Neural cell (in vitro differentiated cells): ENCODE measurements around the gene AFTPH. TPM values are rescaled to one million over a fixed set of nuclear protein-coding genes. Genes with fewer than 3 reads are reported as not detected.

Source experiments
- H2AFZ ChIP-seq: fragments of 200-600, 300-800 bp; sonication (generic), shearing (Covaris generic); 2 replicates; pipeline ENCODE4 v1.6.0; 2014; ENCODE audit warnings: low read depth, mild to moderate bottlenecking, antibody characterized with exemption, low read length, moderate library complexity
- H3F3A ChIP-seq: fragments of 200-600 bp; shearing (Covaris generic); 2 replicates; pipeline ENCODE4 v1.6.1; 2016; ENCODE audit warnings: mild to moderate bottlenecking, moderate library complexity, mixed read lengths, antibody characterized with exemption, low read length; ENCODE audit not compliant: insufficient read depth, poor library complexity, severe bottlenecking
- H3K27ac ChIP-seq: fragments of 200-600, 300-800 bp; sonication (generic), shearing (Covaris generic); 2 replicates; pipeline ENCODE4 v1.5.1; 2014; ENCODE audit warnings: mild to moderate bottlenecking, low read length, moderate library complexity
- H3K27me3 ChIP-seq: fragments of 300-800, 200-600 bp; sonication (generic), shearing (Covaris generic); 2 replicates; pipeline ENCODE4 v1.6.0; 2014; ENCODE audit warnings: mild to moderate bottlenecking, low read depth, low read length, moderate library complexity; ENCODE audit not compliant: insufficient read depth
- H3K36me3 ChIP-seq: fragments of 300-800, 200-600 bp; sonication (generic), shearing (Covaris generic); 2 replicates; pipeline ENCODE4 v1.5.1; 2014; ENCODE audit warnings: mild to moderate bottlenecking, antibody characterized with exemption, low read length, moderate library complexity; ENCODE audit not compliant: insufficient read depth
- H3K4me2 ChIP-seq: fragments of 300-800, 200-600 bp; sonication (generic), shearing (Covaris generic); 2 replicates; pipeline ENCODE4 v1.6.0; 2014; ENCODE audit warnings: mild to moderate bottlenecking, low read length
- H3K4me3 ChIP-seq: fragments of 300-800, 200-600 bp; sonication (generic), shearing (Covaris generic); 2 replicates; pipeline ENCODE4 v1.5.1; 2014; ENCODE audit warnings: mild to moderate bottlenecking, low read length, moderate library complexity
- H3K79me2 ChIP-seq: fragments of 200-600 bp; shearing (Covaris generic); replicated peaks from 2 replicates; pipeline ENCODE4 v1.6.0; 2014; ENCODE audit warnings: mild to moderate bottlenecking, low read length, moderate library complexity; ENCODE audit not compliant: insufficient read depth
- H3K9ac ChIP-seq: fragments of 300-800, 200-600 bp; sonication (generic), shearing (Covaris generic); 2 replicates; pipeline ENCODE4 v1.6.1; 2016; ENCODE audit warnings: mild to moderate bottlenecking, low read length, mixed read lengths
- H3K9me2 ChIP-seq: fragments of 200-600 bp; shearing (Covaris generic); 2 replicates; pipeline ENCODE4 v1.6.1; 2016; ENCODE audit warnings: mild to moderate bottlenecking, low read length, mixed read lengths; ENCODE audit not compliant: insufficient read depth
- H3K9me3 ChIP-seq: fragments of 200-600, 300-800 bp; sonication (generic), shearing (Covaris generic); 2 replicates; pipeline ENCODE4 v1.6.1; 2016; ENCODE audit warnings: mild to moderate bottlenecking, mixed run types, low read length, moderate library complexity, mixed read lengths
- H4K20me1 ChIP-seq: fragments of 200-600 bp; shearing (Covaris generic); 2 replicates; pipeline ENCODE4 v1.6.1; 2016; ENCODE audit warnings: mild to moderate bottlenecking, mixed run types; ENCODE audit not compliant: insufficient read depth
- CTCF ChIP-seq: fragments of 450-650 bp; IDR thresholded peaks from 2 replicates; pipeline ENCODE4 v1.5.1; 2014; ENCODE audit warnings: antibody characterized with exemption, mild to moderate bottlenecking, moderate library complexity; ENCODE audit not compliant: poor library complexity, severe bottlenecking
- EP300 ChIP-seq: fragments of 450-650 bp; conservative IDR thresholded peaks from 2 replicates; pipeline ENCODE4 v1.6.1; 2014; ENCODE audit warnings: antibody characterized with exemption, mild to moderate bottlenecking, moderate library complexity; ENCODE audit not compliant: poor library complexity, severe bottlenecking
- EZH2 ChIP-seq: fragments of 200-600, 300-800 bp; shearing (Covaris generic), sonication (generic); IDR thresholded peaks from 2 replicates; pipeline ENCODE4 v1.6.1; 2014; ENCODE audit warnings: antibody characterized with exemption, low read length, borderline replicate concordance, mild to moderate bottlenecking; ENCODE audit not compliant: insufficient read depth, poor library complexity, severe bottlenecking
- MXI1 ChIP-seq: fragments of 450-650 bp; conservative IDR thresholded peaks from 2 replicates; pipeline ENCODE4 v1.6.1; 2014; ENCODE audit warnings: antibody characterized with exemption, mild to moderate bottlenecking; ENCODE audit not compliant: poor library complexity, severe bottlenecking
- POLR2AphosphoS5 ChIP-seq: IDR thresholded peaks from 2 replicates; pipeline ENCODE4 v1.6.1; 2012
- RAD21 ChIP-seq: fragments of 450-650 bp; conservative IDR thresholded peaks from 2 replicates; pipeline ENCODE4 v1.6.1; 2014; ENCODE audit warnings: antibody characterized with exemption, mild to moderate bottlenecking, moderate library complexity
- REST ChIP-seq: IDR thresholded peaks from 2 replicates; pipeline ENCODE4 v1.6.1; 2012; ENCODE audit warnings: borderline replicate concordance
- SMC3 ChIP-seq: fragments of 450-650 bp; conservative IDR thresholded peaks from 2 replicates; pipeline ENCODE4 v1.6.1; 2014; ENCODE audit warnings: antibody characterized with exemption, mild to moderate bottlenecking, moderate library complexity; ENCODE audit not compliant: poor library complexity
- TAF1 ChIP-seq: IDR thresholded peaks from 2 replicates; pipeline ENCODE4 v1.6.1; 2012; ENCODE audit warnings: low read depth
- polyA plus RNA-seq: library from polyadenylated mRNA; depleted of rRNA; stranded (reverse); fragments of >200 nt; gene quantifications from 2 replicates; pipeline ENCODE4 v1.2.3, GENCODE V29; 2014

Gene AFTPH
- polyA plus RNA-seq, 1 donor from 2014 or later = 63.0 TPM

- Histone ChIP-seq H3K4me3 (no peak overlapping the region), H3K27me3 (no peaks in the 10 kb centered on the region), H3K9ac (no peak overlapping the region), H3K9me2 (no peaks in the 10 kb centered on the region), H3K4me2 (no peak overlapping the region), H4K20me1 (no peaks in the 10 kb centered on the region), H3K27ac (no peak overlapping the region), H3K9me3 (no peaks in the 10 kb centered on the region), H3K36me3 (no peaks in the 10 kb centered on the region), H3K79me2 (no peaks in the 10 kb centered on the region), H3F3A (no peaks in the 10 kb centered on the region), H2AFZ (no peak overlapping the region)
- no peak for TF ChIP-seq RAD21
- no peak for TF ChIP-seq CTCF
- TF ChIP-seq EP300 = no peak
- TF ChIP-seq REST = no peak
- no peak for TF ChIP-seq TAF1
- no peak for TF ChIP-seq EZH2
- no peak for TF ChIP-seq POLR2AphosphoS5
- TF ChIP-seq SMC3 = no peak
- TF ChIP-seq MXI1 = no peak
These were observed 45.5 kb upstream of the AFTPH start for GRCh38 chr2:64478502-64479230.

- no peak overlapping the region for H3K4me2 ChIP-seq
- H3K4me3 ChIP-seq = no peak overlapping the region
- no peaks in the 10 kb centered on the region for H3K27me3 ChIP-seq
- H3K79me2 ChIP-seq = no peaks in the 10 kb centered on the region
- no peaks in the 10 kb centered on the region for H4K20me1 ChIP-seq
- no peak overlapping the region for H3K9ac ChIP-seq
- no peak overlapping the region for H2AFZ ChIP-seq
- H3K36me3 ChIP-seq = no peaks in the 10 kb centered on the region
- no peaks in the 10 kb centered on the region for H3K9me2 ChIP-seq
- TF ChIP-seq TAF1 (no peak), CTCF (no peak), EZH2 (no peak), MXI1 (no peak), EP300 (no peak), SMC3 (no peak), REST (no peak), POLR2AphosphoS5 (no peak), RAD21 (no peak)
- H3K27ac ChIP-seq = no peak overlapping the region
- H3F3A ChIP-seq = no peaks in the 10 kb centered on the region
- H3K9me3 ChIP-seq = no peaks in the 10 kb centered on the region
These were observed 44.6 kb upstream of the AFTPH start for GRCh38 chr2:64479259-64480117.
